OCI-LY1 (cell line): ENCODE results near the gene FUOM.

Source experiments
- EZH2 ChIP-seq: fragments of 200-600 bp; sonication (generic), shearing (Covaris generic); IDR thresholded peaks from 2 replicates; pipeline ENCODE4 v1.8.0; 2017; ENCODE audit warnings: borderline replicate concordance, mixed run types, mild to moderate bottlenecking, antibody characterized with exemption, low read length, moderate library complexity, mixed read lengths
- TF ChIP-seq, protein P1 (sequence below): fragments of 200-600 bp; sonication (generic), shearing (Covaris generic); IDR thresholded peaks from 2 replicates; pipeline ENCODE4 v1.5.1; 2017; ENCODE audit warnings: mild to moderate bottlenecking, antibody characterized with exemption, low read length, moderate library complexity, mixed read lengths

DNA sequence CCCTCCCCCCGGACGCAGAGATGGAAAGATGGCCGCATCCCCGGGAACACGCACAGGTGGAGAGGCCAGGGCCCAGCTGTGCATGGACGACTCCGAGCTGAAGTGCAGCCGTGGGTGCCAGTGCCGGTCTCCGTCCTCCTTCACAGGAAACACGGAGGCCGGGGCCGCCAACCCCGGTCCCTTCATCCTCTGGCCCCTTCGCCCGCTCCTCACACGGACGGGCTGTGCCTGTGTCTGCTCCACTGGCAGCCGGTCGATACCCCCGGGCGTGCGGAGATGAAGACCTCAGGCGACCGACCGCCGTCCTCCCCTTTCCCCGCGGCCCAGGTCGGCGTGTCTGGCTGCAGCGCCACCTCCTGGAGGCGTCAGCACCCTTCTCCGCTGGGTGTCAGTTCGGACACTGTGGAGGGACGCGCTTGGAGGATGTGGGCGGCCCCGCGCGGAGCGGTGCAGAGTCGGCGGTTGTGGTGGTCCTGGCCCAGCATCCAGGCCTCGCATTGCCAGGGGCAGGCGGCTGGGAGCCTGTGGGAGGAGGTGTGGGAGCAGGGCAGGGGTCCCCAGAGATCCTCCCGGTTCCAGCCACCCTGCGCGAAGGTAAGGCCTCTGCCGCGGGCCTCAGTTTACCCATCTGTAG, 39.2 kb downstream of the FUOM start:
- TF ChIP-seq, protein P1, sequence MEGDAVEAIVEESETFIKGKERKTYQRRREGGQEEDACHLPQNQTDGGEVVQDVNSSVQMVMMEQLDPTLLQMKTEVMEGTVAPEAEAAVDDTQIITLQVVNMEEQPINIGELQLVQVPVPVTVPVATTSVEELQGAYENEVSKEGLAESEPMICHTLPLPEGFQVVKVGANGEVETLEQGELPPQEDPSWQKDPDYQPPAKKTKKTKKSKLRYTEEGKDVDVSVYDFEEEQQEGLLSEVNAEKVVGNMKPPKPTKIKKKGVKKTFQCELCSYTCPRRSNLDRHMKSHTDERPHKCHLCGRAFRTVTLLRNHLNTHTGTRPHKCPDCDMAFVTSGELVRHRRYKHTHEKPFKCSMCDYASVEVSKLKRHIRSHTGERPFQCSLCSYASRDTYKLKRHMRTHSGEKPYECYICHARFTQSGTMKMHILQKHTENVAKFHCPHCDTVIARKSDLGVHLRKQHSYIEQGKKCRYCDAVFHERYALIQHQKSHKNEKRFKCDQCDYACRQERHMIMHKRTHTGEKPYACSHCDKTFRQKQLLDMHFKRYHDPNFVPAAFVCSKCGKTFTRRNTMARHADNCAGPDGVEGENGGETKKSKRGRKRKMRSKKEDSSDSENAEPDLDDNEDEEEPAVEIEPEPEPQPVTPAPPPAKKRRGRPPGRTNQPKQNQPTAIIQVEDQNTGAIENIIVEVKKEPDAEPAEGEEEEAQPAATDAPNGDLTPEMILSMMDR, result peak; percentile 86
- TF ChIP-seq EZH2, result no peak
